Osteocyte (in vitro differentiated cells): ENCODE results near the gene GPHA2. TPM values are rescaled to one million over a fixed set of nuclear protein-coding genes. Genes with fewer than 3 reads are reported as not detected.

ENCODE experiments used
- DNase-seq: peaks from one replicate; pipeline ENCODE4 v3.0.0; 2021; ENCODE audit warnings: mixed read lengths; ENCODE audit not compliant: unreplicated experiment; ENCODE audit errors: extremely low spot score
- H3K27ac Mint-ChIP-seq: one replicate; pipeline ENCODE4 v1.8.0; 2021; ENCODE audit warnings: mild to moderate bottlenecking, mixed read lengths; ENCODE audit not compliant: unreplicated experiment
- H3K27me3 Mint-ChIP-seq: one replicate; pipeline ENCODE4 v1.8.0; 2021; ENCODE audit warnings: mixed read lengths; ENCODE audit not compliant: unreplicated experiment
- H3K36me3 Mint-ChIP-seq: one replicate; pipeline ENCODE4 v1.8.0; 2021; ENCODE audit warnings: mixed read lengths; ENCODE audit not compliant: unreplicated experiment
- H3K4me1 Mint-ChIP-seq: one replicate; pipeline ENCODE4 v1.8.0; 2021; ENCODE audit warnings: mixed read lengths; ENCODE audit not compliant: unreplicated experiment
- H3K4me3 Mint-ChIP-seq: one replicate; pipeline ENCODE4 v1.8.0; 2021; ENCODE audit warnings: mild to moderate bottlenecking, moderate library complexity, mixed read lengths; ENCODE audit not compliant: unreplicated experiment
- H3K9me3 Mint-ChIP-seq: one replicate; pipeline ENCODE4 v1.8.0; 2021; ENCODE audit warnings: mixed read lengths; ENCODE audit not compliant: unreplicated experiment
- total RNA-seq: library from RNA; stranded (reverse); gene quantifications from 2 replicates; pipeline ENCODE4 v1.2.1, GENCODE V29; 2021
- TF ChIP-seq, protein P1 (sequence below): fragments of 200-600 bp; sonication (generic); IDR thresholded peaks from 2 replicates; pipeline ENCODE4 v1.5.0; 2021; ENCODE audit warnings: antibody characterized with exemption, mild to moderate bottlenecking, moderate library complexity

Gene GPHA2
- total RNA-seq, 1 donor from 2014 or later = not detected

DNA sequence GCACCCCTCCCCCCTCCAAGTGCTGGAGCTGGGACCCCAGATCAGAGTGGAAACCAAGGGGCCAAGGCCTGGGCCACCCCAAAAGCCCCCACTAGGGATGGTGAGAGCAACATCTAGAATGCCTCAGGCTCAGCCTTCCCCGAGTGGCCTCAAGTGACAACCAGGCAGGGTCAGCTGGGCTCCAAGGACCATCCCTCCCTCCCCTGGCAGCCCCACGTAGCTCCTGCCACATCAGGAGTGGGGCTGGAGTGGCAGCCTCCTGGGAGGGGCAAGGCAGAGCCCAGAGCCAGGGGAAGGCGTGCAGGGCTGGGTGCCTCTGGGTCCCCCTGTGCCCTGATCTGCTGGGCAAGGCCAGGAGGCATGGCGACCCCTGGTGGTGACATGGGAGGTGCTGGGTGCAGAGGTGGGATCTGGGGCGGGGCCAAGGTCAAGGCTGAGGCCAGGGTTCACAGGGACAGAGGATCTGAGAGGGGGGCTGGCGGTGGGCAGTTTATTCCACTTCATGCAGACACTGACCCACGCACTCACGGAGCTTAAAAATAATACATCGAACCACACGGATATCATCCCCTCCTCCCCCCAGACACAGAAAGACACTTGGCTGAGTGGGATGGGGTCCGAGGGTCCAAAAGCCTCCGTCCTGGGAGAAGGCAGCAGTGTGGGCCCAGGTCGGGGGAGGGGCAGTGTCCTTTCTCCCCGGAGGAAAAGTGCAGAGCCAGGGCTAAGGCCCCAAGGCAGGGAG is 41.5 kb downstream of the GPHA2 start:
- Mint-ChIP-seq H3K27ac (no peak overlapping the region), H3K4me1 (peaks cover 1% of the 10 kb centered on the region), H3K9me3 (no peaks in the 10 kb centered on the region), H3K4me3 (no peak overlapping the region), H3K27me3 (no peaks in the 10 kb centered on the region), H3K36me3 (peaks cover 6% of the 10 kb centered on the region)
- peak; percentile 92 for DNase-seq
- TF ChIP-seq, protein P1, sequence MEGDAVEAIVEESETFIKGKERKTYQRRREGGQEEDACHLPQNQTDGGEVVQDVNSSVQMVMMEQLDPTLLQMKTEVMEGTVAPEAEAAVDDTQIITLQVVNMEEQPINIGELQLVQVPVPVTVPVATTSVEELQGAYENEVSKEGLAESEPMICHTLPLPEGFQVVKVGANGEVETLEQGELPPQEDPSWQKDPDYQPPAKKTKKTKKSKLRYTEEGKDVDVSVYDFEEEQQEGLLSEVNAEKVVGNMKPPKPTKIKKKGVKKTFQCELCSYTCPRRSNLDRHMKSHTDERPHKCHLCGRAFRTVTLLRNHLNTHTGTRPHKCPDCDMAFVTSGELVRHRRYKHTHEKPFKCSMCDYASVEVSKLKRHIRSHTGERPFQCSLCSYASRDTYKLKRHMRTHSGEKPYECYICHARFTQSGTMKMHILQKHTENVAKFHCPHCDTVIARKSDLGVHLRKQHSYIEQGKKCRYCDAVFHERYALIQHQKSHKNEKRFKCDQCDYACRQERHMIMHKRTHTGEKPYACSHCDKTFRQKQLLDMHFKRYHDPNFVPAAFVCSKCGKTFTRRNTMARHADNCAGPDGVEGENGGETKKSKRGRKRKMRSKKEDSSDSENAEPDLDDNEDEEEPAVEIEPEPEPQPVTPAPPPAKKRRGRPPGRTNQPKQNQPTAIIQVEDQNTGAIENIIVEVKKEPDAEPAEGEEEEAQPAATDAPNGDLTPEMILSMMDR = peak; percentile 81

DNA sequence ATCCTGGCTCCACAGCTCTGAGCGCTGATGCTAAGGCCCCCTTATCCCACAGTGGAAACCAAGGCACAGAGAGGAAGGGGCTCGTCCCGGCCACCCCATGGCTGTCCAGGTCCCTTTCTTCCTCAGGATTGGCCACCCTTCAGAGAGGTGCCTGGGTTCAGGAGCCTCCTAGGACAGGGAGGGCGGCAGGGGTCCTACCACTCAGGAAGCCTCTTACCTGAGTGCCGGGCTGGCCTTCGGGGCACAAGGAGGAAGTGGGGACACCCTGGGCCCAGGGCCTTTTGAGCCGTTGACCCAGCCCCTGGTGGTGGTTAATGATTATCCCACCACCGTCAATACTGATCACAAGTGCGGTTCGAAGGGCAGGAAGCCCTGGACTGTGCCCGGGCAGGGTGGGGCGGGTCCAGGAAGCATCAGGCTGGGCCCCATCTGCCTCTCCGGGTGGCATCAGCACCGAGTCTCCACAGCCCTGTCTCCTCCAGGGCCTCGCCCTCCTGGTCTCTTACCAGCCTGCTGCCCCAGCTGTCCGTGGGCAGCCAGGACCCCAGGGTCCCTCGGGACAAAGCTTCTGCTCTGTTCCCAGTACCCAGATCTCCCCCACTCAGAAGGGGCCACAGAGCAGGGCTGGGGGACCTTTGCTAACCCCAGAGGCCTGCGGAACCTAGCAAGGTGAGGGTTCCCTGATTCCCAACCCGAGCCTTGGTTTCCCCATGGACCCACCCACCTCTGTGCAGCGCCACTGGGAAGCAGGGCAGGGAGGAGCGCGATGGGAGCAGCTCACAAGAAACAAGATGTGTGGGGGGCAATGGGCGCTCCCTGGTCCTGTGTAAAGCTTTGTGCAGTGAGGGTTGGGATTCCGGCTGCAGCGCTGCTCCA is 42.3 kb downstream of the GPHA2 start:
- no peak for DNase-seq
- H3K36me3 Mint-ChIP-seq = peaks cover 2% of the 10 kb centered on the region
- no peaks in the 10 kb centered on the region for H3K27me3 Mint-ChIP-seq
- no peak overlapping the region for H3K27ac Mint-ChIP-seq
- H3K4me3 Mint-ChIP-seq = no peak overlapping the region
- peaks cover 1% of the 10 kb centered on the region for H3K4me1 Mint-ChIP-seq
- no peaks in the 10 kb centered on the region for H3K9me3 Mint-ChIP-seq
- TF ChIP-seq, protein P1 = no peak

DNA sequence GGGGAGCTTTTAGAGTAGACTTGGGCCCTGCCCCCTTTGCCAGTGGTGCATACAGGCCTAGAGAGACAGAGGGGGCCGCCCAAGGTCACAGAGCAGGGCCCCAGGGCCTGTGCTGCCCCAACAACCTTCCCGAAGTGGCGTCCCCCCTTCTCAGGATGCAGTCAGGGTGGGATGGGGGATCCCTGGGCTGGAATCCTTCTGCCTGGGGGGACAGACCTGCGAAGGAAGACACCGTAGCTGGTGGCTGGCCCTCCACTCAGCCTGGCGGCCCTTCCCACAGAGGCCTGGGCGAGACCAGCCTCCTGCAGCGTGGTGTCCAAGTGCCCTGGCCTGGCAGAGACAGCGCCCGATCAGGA is 42.9 kb downstream of the GPHA2 start:
- no peak for DNase-seq
- H3K4me3 Mint-ChIP-seq = no peak overlapping the region
- H3K27ac Mint-ChIP-seq = no peak overlapping the region
- peaks cover 2% of the 10 kb centered on the region for H3K36me3 Mint-ChIP-seq
- peaks cover 5% of the 10 kb centered on the region for H3K4me1 Mint-ChIP-seq
- H3K9me3 Mint-ChIP-seq = no peaks in the 10 kb centered on the region
- TF ChIP-seq, protein P1 = no peak
- H3K27me3 Mint-ChIP-seq = no peaks in the 10 kb centered on the region

DNA sequence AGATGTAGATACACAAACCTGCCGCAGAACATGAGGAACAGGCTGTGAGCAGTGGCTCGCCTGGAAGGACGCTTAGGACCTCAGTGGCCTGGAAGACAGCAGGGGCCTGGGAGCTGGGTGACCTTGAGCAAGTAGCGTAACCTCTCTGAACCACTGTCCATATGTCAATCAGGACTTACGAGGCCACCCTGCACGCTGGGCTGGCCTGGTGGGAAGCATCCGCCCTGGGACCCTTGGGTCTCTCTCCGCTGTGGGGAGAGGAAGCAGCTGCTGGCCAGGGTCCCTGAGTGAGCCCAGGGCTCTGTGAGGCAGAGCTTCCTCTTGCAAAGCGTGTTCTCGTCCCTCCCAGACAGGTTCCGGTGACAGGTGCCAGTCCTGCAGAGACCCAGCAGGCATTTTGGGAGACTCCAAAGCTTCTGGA is 43.3 kb downstream of the GPHA2 start:
- Mint-ChIP-seq H3K4me3 (no peak overlapping the region), H3K27ac (no peak overlapping the region)
- no peak for DNase-seq

More for the DNA sequence above, 43.3 kb downstream of the GPHA2 start:
- Mint-ChIP-seq H3K27me3 (no peaks in the 10 kb centered on the region), H3K9me3 (no peaks in the 10 kb centered on the region), H3K36me3 (peaks cover 2% of the 10 kb centered on the region), H3K4me1 (peaks cover 7% of the 10 kb centered on the region)
- TF ChIP-seq, protein P1 = no peak
